ENCODE measurements around the gene SYK. TPM values are rescaled to one million over a fixed set of nuclear protein-coding genes. Genes with fewer than 3 reads are reported as not detected.

SYK gene
- total RNA-seq, 1 experiment from 2014 or later = 9.0 TPM

GRCh38 chr9:90842176-90842777 is 40.7 kb downstream of the SYK start:
- no peaks in the 10 kb centered on the region for H3K4me1 ChIP-seq (ENCODE audit: control insufficient read depth in 1 of 2, insufficient read depth in 2 of 2, low read length in 2 of 2)
- no peak for DNase-seq (ENCODE audit: low read depth, low spot score)
- no peak overlapping the region for H3K27ac ChIP-seq (ENCODE audit: low read depth, low read length)
- no peaks in the 10 kb centered on the region for H3K27me3 ChIP-seq (ENCODE audit: insufficient read depth, low read length)
- BruUV-seq (replicated peaks) = no TSS peak
- CTCF ChIA-PET = no interaction called here
- no peaks in the 10 kb centered on the region for H3K9me2 ChIP-seq (ENCODE audit: insufficient read depth)
- H3K4me3 ChIP-seq (replicated peaks in 1 of 2; ENCODE audit: low read depth in 1 of 2, low read length in 2 of 2) = no peak overlapping the region
- POLR2A ChIA-PET = no interaction called here
- H3K9me3 ChIP-seq (ENCODE audit: control insufficient read depth in 1 of 2, insufficient read depth in 1 of 2, low read depth in 1 of 2, low read length in 2 of 2) = peaks cover 0 to 12% of the 10 kb centered on the region in 2 experiments; a peak in 1 of 4 replicates
- TF ChIP-seq, protein P1, sequence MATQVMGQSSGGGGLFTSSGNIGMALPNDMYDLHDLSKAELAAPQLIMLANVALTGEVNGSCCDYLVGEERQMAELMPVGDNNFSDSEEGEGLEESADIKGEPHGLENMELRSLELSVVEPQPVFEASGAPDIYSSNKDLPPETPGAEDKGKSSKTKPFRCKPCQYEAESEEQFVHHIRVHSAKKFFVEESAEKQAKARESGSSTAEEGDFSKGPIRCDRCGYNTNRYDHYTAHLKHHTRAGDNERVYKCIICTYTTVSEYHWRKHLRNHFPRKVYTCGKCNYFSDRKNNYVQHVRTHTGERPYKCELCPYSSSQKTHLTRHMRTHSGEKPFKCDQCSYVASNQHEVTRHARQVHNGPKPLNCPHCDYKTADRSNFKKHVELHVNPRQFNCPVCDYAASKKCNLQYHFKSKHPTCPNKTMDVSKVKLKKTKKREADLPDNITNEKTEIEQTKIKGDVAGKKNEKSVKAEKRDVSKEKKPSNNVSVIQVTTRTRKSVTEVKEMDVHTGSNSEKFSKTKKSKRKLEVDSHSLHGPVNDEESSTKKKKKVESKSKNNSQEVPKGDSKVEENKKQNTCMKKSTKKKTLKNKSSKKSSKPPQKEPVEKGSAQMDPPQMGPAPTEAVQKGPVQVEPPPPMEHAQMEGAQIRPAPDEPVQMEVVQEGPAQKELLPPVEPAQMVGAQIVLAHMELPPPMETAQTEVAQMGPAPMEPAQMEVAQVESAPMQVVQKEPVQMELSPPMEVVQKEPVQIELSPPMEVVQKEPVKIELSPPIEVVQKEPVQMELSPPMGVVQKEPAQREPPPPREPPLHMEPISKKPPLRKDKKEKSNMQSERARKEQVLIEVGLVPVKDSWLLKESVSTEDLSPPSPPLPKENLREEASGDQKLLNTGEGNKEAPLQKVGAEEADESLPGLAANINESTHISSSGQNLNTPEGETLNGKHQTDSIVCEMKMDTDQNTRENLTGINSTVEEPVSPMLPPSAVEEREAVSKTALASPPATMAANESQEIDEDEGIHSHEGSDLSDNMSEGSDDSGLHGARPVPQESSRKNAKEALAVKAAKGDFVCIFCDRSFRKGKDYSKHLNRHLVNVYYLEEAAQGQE (IDR thresholded peaks at IDR 0.05; ENCODE audit: low read depth) = no peak
- TF ChIP-seq, protein P2, sequence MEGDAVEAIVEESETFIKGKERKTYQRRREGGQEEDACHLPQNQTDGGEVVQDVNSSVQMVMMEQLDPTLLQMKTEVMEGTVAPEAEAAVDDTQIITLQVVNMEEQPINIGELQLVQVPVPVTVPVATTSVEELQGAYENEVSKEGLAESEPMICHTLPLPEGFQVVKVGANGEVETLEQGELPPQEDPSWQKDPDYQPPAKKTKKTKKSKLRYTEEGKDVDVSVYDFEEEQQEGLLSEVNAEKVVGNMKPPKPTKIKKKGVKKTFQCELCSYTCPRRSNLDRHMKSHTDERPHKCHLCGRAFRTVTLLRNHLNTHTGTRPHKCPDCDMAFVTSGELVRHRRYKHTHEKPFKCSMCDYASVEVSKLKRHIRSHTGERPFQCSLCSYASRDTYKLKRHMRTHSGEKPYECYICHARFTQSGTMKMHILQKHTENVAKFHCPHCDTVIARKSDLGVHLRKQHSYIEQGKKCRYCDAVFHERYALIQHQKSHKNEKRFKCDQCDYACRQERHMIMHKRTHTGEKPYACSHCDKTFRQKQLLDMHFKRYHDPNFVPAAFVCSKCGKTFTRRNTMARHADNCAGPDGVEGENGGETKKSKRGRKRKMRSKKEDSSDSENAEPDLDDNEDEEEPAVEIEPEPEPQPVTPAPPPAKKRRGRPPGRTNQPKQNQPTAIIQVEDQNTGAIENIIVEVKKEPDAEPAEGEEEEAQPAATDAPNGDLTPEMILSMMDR (IDR thresholded peaks at IDR 0.05 in 2 of 3, conservative IDR thresholded peaks at IDR 0.05 in 1 of 3; ENCODE audit: borderline replicate concordance in 1 of 3, insufficient read depth in 1 of 3, low read depth in 2 of 3, low read length in 2 of 3) = no peak
- TF ChIP-seq, protein P3, sequence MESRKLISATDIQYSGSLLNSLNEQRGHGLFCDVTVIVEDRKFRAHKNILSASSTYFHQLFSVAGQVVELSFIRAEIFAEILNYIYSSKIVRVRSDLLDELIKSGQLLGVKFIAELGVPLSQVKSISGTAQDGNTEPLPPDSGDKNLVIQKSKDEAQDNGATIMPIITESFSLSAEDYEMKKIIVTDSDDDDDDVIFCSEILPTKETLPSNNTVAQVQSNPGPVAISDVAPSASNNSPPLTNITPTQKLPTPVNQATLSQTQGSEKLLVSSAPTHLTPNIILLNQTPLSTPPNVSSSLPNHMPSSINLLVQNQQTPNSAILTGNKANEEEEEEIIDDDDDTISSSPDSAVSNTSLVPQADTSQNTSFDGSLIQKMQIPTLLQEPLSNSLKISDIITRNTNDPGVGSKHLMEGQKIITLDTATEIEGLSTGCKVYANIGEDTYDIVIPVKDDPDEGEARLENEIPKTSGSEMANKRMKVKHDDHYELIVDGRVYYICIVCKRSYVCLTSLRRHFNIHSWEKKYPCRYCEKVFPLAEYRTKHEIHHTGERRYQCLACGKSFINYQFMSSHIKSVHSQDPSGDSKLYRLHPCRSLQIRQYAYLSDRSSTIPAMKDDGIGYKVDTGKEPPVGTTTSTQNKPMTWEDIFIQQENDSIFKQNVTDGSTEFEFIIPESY (IDR thresholded peaks at IDR 0.05; ENCODE audit: extremely low read depth, insufficient replicate concordance, low read length) = no peak
- TF ChIP-seq CBX3 (IDR thresholded peaks at IDR 0.05; ENCODE audit: low read depth) = no peak
- TF ChIP-seq ELF1 (IDR thresholded peaks at IDR 0.05; ENCODE audit: borderline replicate concordance, low read depth) = no peak
- TF ChIP-seq YY1 (IDR thresholded peaks at IDR 0.05; ENCODE audit: extremely low read depth, insufficient replicate concordance, low read depth, low read length) = no peak
- no peak for TF ChIP-seq EGR1 (IDR thresholded peaks at IDR 0.05; ENCODE audit: low read depth)
- TF ChIP-seq MAX (IDR thresholded peaks at IDR 0.05) = no peak
- no peak for TF ChIP-seq EZH2 (IDR thresholded peaks at IDR 0.05)
- TF ChIP-seq RAD21 (IDR thresholded peaks at IDR 0.05; ENCODE audit: low read depth) = no peak
- no peak for TF ChIP-seq ZFX (IDR thresholded peaks at IDR 0.05)
- TF ChIP-seq JUND (IDR thresholded peaks at IDR 0.05) = no peak
- no peak for TF ChIP-seq ZNF274 (IDR thresholded peaks at IDR 0.05; ENCODE audit: low read depth, low read length)
- TF ChIP-seq SRF (IDR thresholded peaks at IDR 0.05; ENCODE audit: low read depth) = no peak
- TF ChIP-seq POLR2AphosphoS5 (IDR thresholded peaks at IDR 0.05; ENCODE audit: low read depth, low read length) = no peak
- no peak for TF ChIP-seq POLR2A (IDR thresholded peaks at IDR 0.05; ENCODE audit: borderline replicate concordance, extremely low read depth, insufficient read depth, insufficient read length)
- TF ChIP-seq TCF7L2 (IDR thresholded peaks at IDR 0.05; ENCODE audit: borderline replicate concordance, extremely low read depth, insufficient read depth, insufficient read length) = no peak
- TF ChIP-seq SIN3A (IDR thresholded peaks at IDR 0.05; ENCODE audit: low read depth) = no peak
- TF ChIP-seq EZH2phosphoT487 (IDR thresholded peaks at IDR 0.05; ENCODE audit: borderline replicate concordance) = no peak
- no peak for TF ChIP-seq SP1 (IDR thresholded peaks at IDR 0.05; ENCODE audit: low read depth)
- no peak for ATAC-seq
- H3K79me2 ChIP-seq (ENCODE audit: insufficient read depth, low read length) = no peaks in the 10 kb centered on the region
- no peaks in the 10 kb centered on the region for H3K36me3 ChIP-seq (ENCODE audit: control insufficient read depth in 1 of 2, insufficient read depth in 2 of 2, low read length in 2 of 2)
- RAD21 ChIA-PET (ENCODE audit: low non-redundant PET in 1 of 2, low total read pairs in 2 of 2, uncharacterized antibody in 2 of 2, unreplicated experiment in 2 of 2) = no interaction called here
- intact Hi-C loops (cut with micrococcal nuclease) = no loop called here
- no peak overlapping the region for H3K4me2 ChIP-seq (ENCODE audit: low read length)
- no peak overlapping the region for H2AFZ ChIP-seq (ENCODE audit: low read depth, low read length, poor library complexity, severe bottlenecking)
- no peak overlapping the region for H3K9ac ChIP-seq (ENCODE audit: low read length)
- H4K20me1 ChIP-seq (ENCODE audit: insufficient read depth) = no peaks in the 10 kb centered on the region

All from HCT116 (cell line).